AG10803 (cell line): Measurements from ENCODE around the gene PARVA.
A peak's percentile ranks its signal among the peaks of the same experiment; 100 is the strongest.

Source experiments
- DNase-seq: peaks from one replicate; pipeline ENCODE4 v3.0.0; 2010; ENCODE audit warnings: low read depth
- H3K4me3 ChIP-seq: 2 replicates; pipeline ENCODE4 v1.5.1; 2011; ENCODE audit warnings: mild to moderate bottlenecking, low read length, control low read depth
- CTCF ChIP-seq: conservative IDR thresholded peaks from 2 replicates; pipeline ENCODE4 v1.5.1; 2011; ENCODE audit warnings: mild to moderate bottlenecking, low read length, control low read depth, inconsistent platforms

PARVA gene

GRCh38 chr11:12433121-12433520, 55.8 kb downstream of the PARVA start:
- TF ChIP-seq CTCF: no peak
- no peak for DNase-seq

GRCh38 chr11:12433571-12434324, 56.4 kb downstream of the PARVA start:
- peak overlapping the region; percentile 16 for H3K4me3 ChIP-seq
- DNase-seq: peak; percentile 95
- TF ChIP-seq CTCF: no peak

More at GRCh38 chr11:12433121-12433520, 55.8 kb downstream of the PARVA start:
- no peak overlapping the region for H3K4me3 ChIP-seq

- DNase-seq: no peak
- TF ChIP-seq CTCF: no peak
- no peak overlapping the region for H3K4me3 ChIP-seq
These were observed 56.9 kb downstream of the PARVA start for GRCh38 chr11:12434325-12434654.

GRCh38 chr11:12435264-12435663, 57.9 kb downstream of the PARVA start:
- no peak for TF ChIP-seq CTCF
- no peak overlapping the region for H3K4me3 ChIP-seq
- peak; percentile 31 for DNase-seq

GRCh38 chr11:12436266-12436665, 58.9 kb downstream of the PARVA start:
- no peak overlapping the region for H3K4me3 ChIP-seq

GRCh38 chr11:12438291-12438690, 60.9 kb downstream of the PARVA start:
- no peak overlapping the region for H3K4me3 ChIP-seq
- TF ChIP-seq CTCF: no peak
- DNase-seq: no peak

More at GRCh38 chr11:12436266-12436665, 58.9 kb downstream of the PARVA start:
- no peak for DNase-seq
- no peak for TF ChIP-seq CTCF

GRCh38 chr11:12439615-12440014, 62.2 kb downstream of the PARVA start:
- TF ChIP-seq CTCF: no peak
- DNase-seq: no peak

More at GRCh38 chr11:12439615-12440014, 62.2 kb downstream of the PARVA start:
- H3K4me3 ChIP-seq: no peak overlapping the region
